ENCODE measurements around the gene CD36. TPM values are rescaled to one million over a fixed set of nuclear protein-coding genes. Genes with fewer than 3 reads are reported as not detected.

The CD36 gene
- total RNA-seq (1 to 10 TPM; 2.8 to 4.0 TPM), polyA plus RNA-seq (under 1 TPM in 2 of 3 donors, not detected in 1; 0.49 to 0.73 TPM), total RNA-seq (0 to 0.17 (median 0) reads per million in 6 experiments)

DNA sequence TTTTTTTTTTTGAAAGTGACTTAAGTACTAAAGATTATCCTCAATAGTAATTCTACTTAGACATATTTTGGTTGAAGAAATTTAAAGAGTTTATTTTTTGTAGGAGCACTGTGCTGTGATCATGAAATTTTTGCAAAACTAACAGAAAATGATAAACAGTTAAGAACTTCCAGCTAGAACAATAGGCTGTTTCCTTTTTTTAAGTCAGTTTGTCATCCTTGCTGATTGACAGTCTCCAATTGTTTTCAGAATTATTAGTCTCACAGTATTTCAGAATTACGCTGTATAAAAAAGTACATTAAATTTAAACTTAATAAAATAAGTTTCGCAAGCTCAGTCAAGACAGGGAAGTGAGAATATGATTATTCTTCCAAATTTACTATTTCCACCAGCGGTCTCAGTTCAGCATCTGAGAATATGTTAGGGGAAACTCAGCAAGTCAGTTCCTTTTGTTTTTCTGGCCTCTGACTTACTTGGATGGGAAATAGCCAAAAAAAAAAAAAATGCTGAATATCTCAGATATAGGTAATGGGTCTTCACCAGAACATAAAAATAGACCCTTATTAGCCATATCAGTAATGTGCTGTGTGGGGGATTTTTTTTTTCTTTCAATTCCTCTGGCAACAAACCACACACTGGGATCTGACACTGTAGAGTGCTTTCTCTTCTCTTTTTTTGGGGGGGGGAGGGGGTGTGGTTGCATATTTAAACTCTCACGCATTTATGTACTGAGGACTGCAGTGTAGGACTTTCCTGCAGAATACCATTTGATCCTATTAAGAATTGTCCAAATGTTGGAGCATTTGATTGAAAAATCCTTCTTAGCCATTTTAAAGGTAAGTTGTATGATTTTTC lies at the start of gene CD36:
TSS of gene CD36 (plus strand) at position 732 of the 855 bp plus-strand sequence. CDS start 8,099 bp downstream, outside the sequence.
- ATAC-seq (no peak), DNase-seq (no peak)
- Mint-ChIP-seq H3K4me3 (no peak within 1 kb of the TSS), H3K9me3 (no peaks in the 10 kb centered on the region), H3K27me3 (no peaks in the 10 kb centered on the region), H3K4me1 (no peaks in the 10 kb centered on the region), H3K27ac (no peak within 1 kb of the TSS), H3K36me3 (no peaks in the 10 kb centered on the region)
- POLR2A ChIA-PET, result no interaction called here

- Mint-ChIP-seq H3K4me3 (no peak overlapping the region), H3K27ac (no peak overlapping the region), H3K27me3 (peaks cover 0 to 2% (median 0%) of the 10 kb centered on the region in 5 donors), H3K4me1 (no peaks in the 10 kb centered on the region), H3K9me3 (no peaks in the 10 kb centered on the region), H3K36me3 (no peaks in the 10 kb centered on the region)
- ATAC-seq (no peak), DNase-seq (no peak)
- POLR2A ChIA-PET, result no interaction called here
These were observed 48.8 kb upstream of the CD36 start for GRCh38 chr7:80589631-80590030.

DNA sequence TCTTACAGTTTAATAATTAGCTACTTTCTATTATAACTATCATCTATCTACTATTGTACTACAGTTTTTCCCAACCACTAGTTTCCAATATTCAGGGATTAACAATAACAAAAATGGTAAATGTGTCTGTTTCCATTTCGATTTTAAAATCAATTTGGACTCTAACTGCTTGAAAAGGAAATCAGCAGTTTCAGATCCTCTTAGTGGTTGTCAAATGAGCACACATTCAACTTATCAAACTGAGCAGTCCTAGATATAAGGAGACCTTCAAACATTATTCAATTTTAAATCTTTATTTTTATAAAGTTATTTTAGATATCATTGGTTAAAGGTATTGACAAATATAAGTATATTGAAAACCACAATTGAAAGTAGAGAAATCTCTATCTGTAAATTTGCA lies 46.8 kb upstream of the CD36 start:
- Mint-ChIP-seq H3K4me3 (no peak overlapping the region), H3K27me3 (no peaks in the 10 kb centered on the region), H3K27ac (no peak overlapping the region), H3K9me3 (no peaks in the 10 kb centered on the region), H3K4me1 (no peaks in the 10 kb centered on the region), H3K36me3 (no peaks in the 10 kb centered on the region)
- POLR2A ChIA-PET, result no interaction called here
- ATAC-seq (no peak), DNase-seq (no peak)

GRCh38 chr7:80593869-80594586 lies 44.4 kb upstream of the CD36 start:
- no peak overlapping the region for H3K27ac Mint-ChIP-seq

GRCh38 chr7:80596933-80597517 lies 41.4 kb upstream of the CD36 start:
- POLR2A ChIA-PET, result no interaction called here
- no peak overlapping the region for H3K27ac Mint-ChIP-seq
- H3K9me3 Mint-ChIP-seq, result no peaks in the 10 kb centered on the region
- no peaks in the 10 kb centered on the region for H3K4me1 Mint-ChIP-seq
- DNase-seq, result no peak
- no peak overlapping the region for H3K4me3 Mint-ChIP-seq
- no peak for ATAC-seq
- no peaks in the 10 kb centered on the region for H3K36me3 Mint-ChIP-seq
- no peaks in the 10 kb centered on the region for H3K27me3 Mint-ChIP-seq

More at GRCh38 chr7:80593869-80594586, 44.4 kb upstream of the CD36 start:
- no peaks in the 10 kb centered on the region for H3K27me3 Mint-ChIP-seq
- no peaks in the 10 kb centered on the region for H3K4me1 Mint-ChIP-seq
- H3K4me3 Mint-ChIP-seq, result no peak overlapping the region
- H3K36me3 Mint-ChIP-seq, result no peaks in the 10 kb centered on the region
- ATAC-seq (no peak), DNase-seq (no peak)
- POLR2A ChIA-PET, result no interaction called here
- H3K9me3 Mint-ChIP-seq, result no peaks in the 10 kb centered on the region

GRCh38 chr7:80597875-80598274 lies 40.6 kb upstream of the CD36 start:
- Mint-ChIP-seq H3K4me3 (no peak overlapping the region), H3K27me3 (no peaks in the 10 kb centered on the region)
- no peak for ATAC-seq

DNA sequence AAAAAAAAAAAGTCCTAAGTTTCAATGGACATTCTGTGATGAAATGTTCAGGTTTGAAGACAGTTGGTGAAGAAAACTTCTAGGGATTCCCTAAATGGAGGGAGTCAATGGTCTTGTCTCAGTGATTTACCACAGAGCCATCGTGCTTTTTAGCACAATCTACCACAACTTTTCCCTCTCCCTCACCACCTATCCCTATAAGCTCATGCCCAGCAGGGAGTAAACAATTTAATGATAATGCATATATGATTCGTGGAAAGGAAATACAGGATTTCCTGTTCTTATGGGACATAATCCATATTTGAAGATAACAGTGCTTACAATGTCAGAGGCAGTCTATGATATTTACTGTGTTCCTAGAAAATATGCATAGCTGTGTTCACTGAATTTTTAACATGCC lies 38.4 kb upstream of the CD36 start:
- POLR2A ChIA-PET, result no interaction called here
- Mint-ChIP-seq H3K9me3 (no peaks in the 10 kb centered on the region), H3K4me1 (no peaks in the 10 kb centered on the region)

More at GRCh38 chr7:80597875-80598274, 40.6 kb upstream of the CD36 start:
- POLR2A ChIA-PET, result no interaction called here
- Mint-ChIP-seq H3K4me1 (no peaks in the 10 kb centered on the region), H3K27ac (no peak overlapping the region), H3K9me3 (no peaks in the 10 kb centered on the region), H3K36me3 (no peaks in the 10 kb centered on the region)
- no peak for DNase-seq

DNA sequence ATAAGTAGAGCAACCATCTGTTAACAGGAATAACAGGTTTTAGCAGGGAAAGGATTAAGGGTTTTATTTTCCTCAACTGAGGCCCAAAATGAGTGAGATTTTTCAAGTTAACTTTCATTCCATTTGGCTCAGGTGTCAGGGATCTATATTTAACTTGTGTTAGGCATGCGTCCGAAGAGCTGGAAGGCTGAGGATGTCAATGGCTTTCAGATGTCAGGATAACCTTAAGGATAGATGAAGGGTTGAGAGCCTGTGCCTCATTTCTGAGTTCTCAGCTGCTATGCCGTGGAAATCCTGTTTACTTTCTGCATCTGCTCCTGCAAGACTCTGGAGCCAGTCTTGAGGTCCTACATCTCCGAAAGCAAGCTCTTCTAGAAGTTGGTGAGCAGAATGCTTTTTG lies 36.4 kb upstream of the CD36 start:
- Mint-ChIP-seq H3K9me3 (no peaks in the 10 kb centered on the region), H3K4me1 (no peaks in the 10 kb centered on the region)
- POLR2A ChIA-PET, result no interaction called here

More for the DNA sequence above, 38.4 kb upstream of the CD36 start:
- Mint-ChIP-seq H3K27me3 (peaks cover 0 to 3% (median 0%) of the 10 kb centered on the region in 5 donors), H3K4me3 (no peak overlapping the region), H3K27ac (no peak overlapping the region), H3K36me3 (no peaks in the 10 kb centered on the region)
- DNase-seq, result no peak
- no peak for ATAC-seq

GRCh38 chr7:80603940-80604339 lies 34.5 kb upstream of the CD36 start:
- ATAC-seq (no peak), DNase-seq (no peak)
- peaks cover 0 to 7% (median 0%) of the 10 kb centered on the region in 5 donors for H3K27me3 Mint-ChIP-seq
- POLR2A ChIA-PET, result no interaction called here
- H3K36me3 Mint-ChIP-seq, result no peaks in the 10 kb centered on the region
- H3K4me1 Mint-ChIP-seq, result no peaks in the 10 kb centered on the region
- no peak overlapping the region for H3K27ac Mint-ChIP-seq
- H3K9me3 Mint-ChIP-seq, result no peaks in the 10 kb centered on the region
- H3K4me3 Mint-ChIP-seq, result no peak overlapping the region

More for the DNA sequence above, 36.4 kb upstream of the CD36 start:
- DNase-seq (no peak), ATAC-seq (no peak)
- no peak overlapping the region for H3K27ac Mint-ChIP-seq
- H3K27me3 Mint-ChIP-seq, result peaks cover 0 to 7% (median 0%) of the 10 kb centered on the region in 5 donors
- H3K36me3 Mint-ChIP-seq, result no peaks in the 10 kb centered on the region
- H3K4me3 Mint-ChIP-seq, result no peak overlapping the region

DNA sequence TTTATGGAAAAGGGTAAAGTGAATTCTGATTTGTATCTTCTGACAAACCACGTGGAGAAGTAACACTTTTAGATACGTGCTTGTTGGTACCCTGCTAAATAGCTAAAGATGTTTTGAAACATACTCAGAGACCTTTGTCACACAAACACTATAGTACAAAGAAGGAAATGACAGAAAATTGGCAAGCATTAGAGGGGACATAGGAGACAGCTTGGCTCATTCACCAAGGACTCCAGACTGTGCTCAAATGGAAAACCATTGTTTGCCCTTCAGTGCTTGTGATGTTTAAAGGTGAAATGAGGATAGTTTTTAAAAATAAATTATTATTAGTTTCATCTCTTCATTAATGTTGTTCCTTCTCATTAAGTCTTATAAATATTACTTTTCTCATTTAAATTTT lies 34.0 kb upstream of the CD36 start:
- Mint-ChIP-seq H3K36me3 (no peaks in the 10 kb centered on the region), H3K4me3 (no peak overlapping the region), H3K27me3 (peaks cover 0 to 7% (median 0%) of the 10 kb centered on the region in 5 donors), H3K9me3 (no peaks in the 10 kb centered on the region), H3K27ac (no peak overlapping the region), H3K4me1 (no peaks in the 10 kb centered on the region)
- ATAC-seq (no peak), DNase-seq (no peak)
- POLR2A ChIA-PET, result no interaction called here

DNA sequence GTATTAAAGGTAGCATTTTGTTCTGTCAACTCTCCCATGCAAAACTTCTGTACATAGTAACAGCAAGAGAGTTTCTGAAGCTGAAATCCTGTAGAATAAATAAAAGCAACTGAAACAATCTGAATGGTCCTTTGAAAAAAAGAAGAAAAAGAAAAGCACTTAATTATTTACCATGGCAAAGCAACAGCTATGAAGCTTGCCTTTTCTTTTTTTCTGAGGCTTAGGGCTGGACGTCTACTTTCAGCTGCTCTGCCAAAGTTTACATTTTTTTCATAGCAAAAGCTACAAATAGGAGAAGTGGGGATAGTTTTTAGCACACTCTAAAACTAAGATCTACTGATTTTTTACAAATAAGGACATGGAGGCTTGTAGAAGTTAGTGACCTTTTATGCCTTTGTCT lies 31.3 kb upstream of the CD36 start:
- ATAC-seq, result no peak
- Mint-ChIP-seq H3K27ac (no peak overlapping the region), H3K27me3 (peaks cover 0 to 14% (median 0%) of the 10 kb centered on the region in 5 donors), H3K9me3 (no peaks in the 10 kb centered on the region), H3K4me3 (no peak overlapping the region), H3K36me3 (no peaks in the 10 kb centered on the region), H3K4me1 (no peaks in the 10 kb centered on the region)
- no peak for DNase-seq
- POLR2A ChIA-PET, result no interaction called here

- no peak overlapping the region for H3K27ac Mint-ChIP-seq
- POLR2A ChIA-PET, result no interaction called here
- H3K27me3 Mint-ChIP-seq, result peaks cover 0 to 14% (median 0%) of the 10 kb centered on the region in 5 donors
- no peaks in the 10 kb centered on the region for H3K4me1 Mint-ChIP-seq
- no peaks in the 10 kb centered on the region for H3K9me3 Mint-ChIP-seq
- ATAC-seq (no peak), DNase-seq (no peak)
- H3K36me3 Mint-ChIP-seq, result no peaks in the 10 kb centered on the region
- no peak overlapping the region for H3K4me3 Mint-ChIP-seq
These were observed 30.1 kb upstream of the CD36 start for GRCh38 chr7:80608336-80608735.

DNA sequence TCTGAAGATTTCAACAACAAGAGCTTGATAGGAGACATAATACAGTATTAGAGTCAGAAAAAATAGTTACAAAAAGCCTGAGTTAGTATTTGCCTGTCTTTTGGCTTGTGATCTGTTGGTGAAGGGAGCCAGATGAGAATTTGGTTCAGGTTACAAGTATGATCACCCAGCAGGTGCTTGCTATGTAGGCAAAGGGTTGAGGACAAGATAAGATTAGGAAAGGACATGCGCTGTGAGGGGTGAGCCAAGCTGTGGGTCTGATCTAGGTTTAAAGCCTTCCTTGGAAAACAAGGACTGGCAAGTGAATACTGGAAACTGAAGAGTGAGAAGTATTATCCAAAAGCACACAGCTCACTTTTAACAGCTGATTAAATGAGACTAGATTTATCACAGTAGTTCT lies 28.7 kb upstream of the CD36 start:
- Mint-ChIP-seq H3K27ac (no peak overlapping the region), H3K27me3 (peaks cover 0 to 15% (median 0%) of the 10 kb centered on the region in 5 donors)
- no peak for ATAC-seq

More for the DNA sequence above, 28.7 kb upstream of the CD36 start:
- no peaks in the 10 kb centered on the region for H3K9me3 Mint-ChIP-seq
- no peak for DNase-seq
- no peak overlapping the region for H3K4me3 Mint-ChIP-seq
- POLR2A ChIA-PET, result no interaction called here
- H3K36me3 Mint-ChIP-seq, result no peaks in the 10 kb centered on the region
- no peaks in the 10 kb centered on the region for H3K4me1 Mint-ChIP-seq

Data from naive thymus-derived CD8-positive, alpha-beta T cell (primary cell).